Mesendoderm (in vitro differentiated cells): Measurements from ENCODE around the gene RBM47.
A peak's percentile ranks its signal among the peaks of the same experiment; 100 is the strongest.
"Not testable (repeated sequence)": the region's sequence is repeated elsewhere in the genome, so short reads cannot be mapped to it uniquely, and the experiment has no call there.

Source experiments
- DNase-seq: peaks from one replicate; pipeline ENCODE4 v3.0.0; 2013
- H2AK5ac ChIP-seq: 2 replicates; pipeline ENCODE4 v1.6.1; 2013; ENCODE audit warnings: low read length, inconsistent platforms
- H2BK120ac ChIP-seq: 2 replicates; pipeline ENCODE4 v1.6.1; 2013; ENCODE audit warnings: low read depth, mild to moderate bottlenecking, low read length, moderate library complexity, mixed read lengths
- H2BK15ac ChIP-seq: replicated peaks from 2 replicates; pipeline ENCODE4 v1.6.1; 2013; ENCODE audit warnings: low read depth, mild to moderate bottlenecking, moderate library complexity
- H2BK5ac ChIP-seq: 2 replicates; pipeline ENCODE4 v1.6.1; 2013; ENCODE audit warnings: low read length, inconsistent platforms
- H3K18ac ChIP-seq: 2 replicates; pipeline ENCODE4 v1.6.1; 2013; ENCODE audit warnings: mild to moderate bottlenecking, low read length, mixed read lengths
- H3K23ac ChIP-seq: one replicate; pipeline ENCODE4 v1.6.1; 2013; ENCODE audit warnings: low read length
- H3K27ac ChIP-seq: 2 replicates; pipeline ENCODE4 v1.5.1; 2013; ENCODE audit warnings: low read depth, mild to moderate bottlenecking, inconsistent platforms, low read length, moderate library complexity
- H3K27me3 ChIP-seq: 2 replicates; pipeline ENCODE4 v1.6.1; 2013; ENCODE audit warnings: low read length, control low read depth, mild to moderate bottlenecking, inconsistent platforms; ENCODE audit not compliant: insufficient read depth, poor library complexity
- H3K36me3 ChIP-seq: 2 replicates; pipeline ENCODE4 v1.6.1; 2013; ENCODE audit warnings: low read length, inconsistent platforms; ENCODE audit not compliant: control insufficient read depth, insufficient read depth
- H3K4ac ChIP-seq: one replicate; pipeline ENCODE4 v1.6.1; 2013; ENCODE audit warnings: low read depth, mild to moderate bottlenecking, low read length, moderate library complexity
- H3K4me1 ChIP-seq: 2 replicates; pipeline ENCODE4 v1.6.1; 2013; ENCODE audit warnings: low read depth, low read length, inconsistent platforms; ENCODE audit not compliant: control insufficient read depth
- H3K4me2 ChIP-seq: 2 replicates; pipeline ENCODE4 v1.6.1; 2013; ENCODE audit warnings: low read length
- H3K4me3 ChIP-seq: 2 replicates; pipeline ENCODE4 v1.5.1; 2013; ENCODE audit warnings: mild to moderate bottlenecking, low read length
- H3K56ac ChIP-seq: one replicate; pipeline ENCODE4 v1.6.1; 2013; ENCODE audit warnings: low read length
- H3K79me1 ChIP-seq: 2 replicates; pipeline ENCODE4 v1.6.1; 2013; ENCODE audit warnings: low read length, inconsistent platforms
- H3K79me2 ChIP-seq: 2 replicates; pipeline ENCODE4 v1.6.1; 2013; ENCODE audit warnings: mild to moderate bottlenecking, low read length; ENCODE audit not compliant: control insufficient read depth, insufficient read depth
- H3K9ac ChIP-seq: 2 replicates; pipeline ENCODE4 v1.6.1; 2013; ENCODE audit warnings: low read length, inconsistent platforms
- H4K5ac ChIP-seq: one replicate; pipeline ENCODE4 v1.6.1; 2013; ENCODE audit warnings: low read length
- H4K8ac ChIP-seq: one replicate; pipeline ENCODE4 v1.6.1; 2013; ENCODE audit warnings: low read depth, mild to moderate bottlenecking, control low read depth, low read length, moderate library complexity
- WGBS: extraction: QIAGEN DNeasy Blood & Tissue Kit; methylation state at CpG from one replicate; pipeline ENCODE4 v1.1.7; 2013; ENCODE audit warnings: low lambda C conversion rate, missing lambda C conversion rate; ENCODE audit not compliant: insufficient coverage; ENCODE audit errors: extremely low coverage; 5-methylcytosine and 5-hydroxymethylcytosine counted together

The RBM47 gene

GRCh38 chr4:40395166-40395900 lies 234.3 kb downstream of the RBM47 start:
- Histone ChIP-seq H3K79me2 (no peaks in the 10 kb centered on the region), H3K4ac (no peak overlapping the region), H3K18ac (no peak overlapping the region), H2BK15ac (no peak overlapping the region), H4K5ac (no peak overlapping the region), H3K27me3 (no peaks in the 10 kb centered on the region), H2BK120ac (no peak overlapping the region), H3K23ac (no peak overlapping the region), H3K79me1 (no peaks in the 10 kb centered on the region), H2AK5ac (no peak overlapping the region), H3K9ac (no peak overlapping the region), H3K36me3 (no peaks in the 10 kb centered on the region), H3K4me3 (no peak overlapping the region), H3K56ac (no peak overlapping the region), H3K4me2 (no peak overlapping the region), H2BK5ac (no peak overlapping the region), H3K27ac (no peak overlapping the region), H4K8ac (no peak overlapping the region), H3K4me1 (no peaks in the 10 kb centered on the region)
- WGBS = no CpG with 5 or more reads among the region's 4 CpGs
- no peak for DNase-seq

DNA sequence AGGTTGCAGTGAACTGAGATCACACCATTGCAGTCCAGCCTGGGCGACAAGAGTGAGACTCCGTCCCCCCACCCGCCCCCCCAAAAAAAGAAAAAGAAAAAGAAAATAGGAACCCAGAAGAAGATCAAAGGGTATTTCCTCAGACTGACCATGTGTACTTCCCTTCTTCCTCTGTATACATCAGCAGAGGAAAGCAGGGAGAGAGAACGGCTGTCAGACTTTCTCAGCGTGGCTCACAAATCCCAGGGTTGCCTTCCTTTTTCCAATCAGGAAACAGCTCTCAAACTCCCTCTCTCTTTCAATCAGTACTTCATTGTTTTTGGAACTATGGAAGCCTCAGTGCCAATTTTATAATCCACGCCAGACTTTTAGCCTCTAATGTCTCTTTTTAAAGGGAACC lies 235.4 kb downstream of the RBM47 start:
- Histone ChIP-seq H2BK5ac (no peak overlapping the region), H3K79me2 (no peaks in the 10 kb centered on the region), H3K23ac (no peak overlapping the region), H3K79me1 (no peaks in the 10 kb centered on the region), H3K56ac (no peak overlapping the region), H3K4me3 (no peak overlapping the region), H4K5ac (no peak overlapping the region), H3K27ac (no peak overlapping the region), H2BK120ac (no peak overlapping the region), H3K9ac (no peak overlapping the region), H3K27me3 (no peaks in the 10 kb centered on the region), H2AK5ac (no peak overlapping the region), H4K8ac (no peak overlapping the region), H3K36me3 (no peaks in the 10 kb centered on the region), H3K4ac (no peak overlapping the region), H3K18ac (no peak overlapping the region), H3K4me2 (no peak overlapping the region), H2BK15ac (no peak overlapping the region), H3K4me1 (no peaks in the 10 kb centered on the region)
- no CpG with 5 or more reads among the region's 6 CpGs for WGBS
- no peak for DNase-seq

- not testable (repeated sequence) for H3K23ac ChIP-seq, H3K4ac ChIP-seq, H2BK15ac ChIP-seq, H3K27ac ChIP-seq, H2BK120ac ChIP-seq, H4K5ac ChIP-seq, H3K18ac ChIP-seq, H3K79me2 ChIP-seq, H2BK5ac ChIP-seq, H3K4me3 ChIP-seq, H3K36me3 ChIP-seq, H3K79me1 ChIP-seq, H3K4me2 ChIP-seq, H4K8ac ChIP-seq, H3K27me3 ChIP-seq, DNase-seq, H3K56ac ChIP-seq, H3K9ac ChIP-seq, H3K4me1 ChIP-seq, H2AK5ac ChIP-seq
- no CpG with 5 or more reads among the region's 9 CpGs for WGBS
These were observed 237.4 kb downstream of the RBM47 start for GRCh38 chr4:40392241-40392640.

- no peak for DNase-seq
- Histone ChIP-seq H3K9ac (no peak overlapping the region), H4K8ac (no peak overlapping the region), H2BK5ac (no peak overlapping the region), H3K27ac (no peak overlapping the region), H3K27me3 (no peaks in the 10 kb centered on the region), H2AK5ac (no peak overlapping the region), H3K79me2 (no peaks in the 10 kb centered on the region), H3K4me3 (no peak overlapping the region), H3K4me2 (no peak overlapping the region), H3K56ac (no peak overlapping the region), H3K4ac (no peak overlapping the region), H4K5ac (no peak overlapping the region), H2BK15ac (no peak overlapping the region), H2BK120ac (no peak overlapping the region), H3K4me1 (no peaks in the 10 kb centered on the region), H3K18ac (no peak overlapping the region), H3K23ac (no peak overlapping the region), H3K79me1 (no peaks in the 10 kb centered on the region), H3K36me3 (no peaks in the 10 kb centered on the region)
- WGBS = no CpG with 5 or more reads among the region's 4 CpGs
These were observed 239.7 kb downstream of the RBM47 start for GRCh38 chr4:40389986-40390385.

DNA sequence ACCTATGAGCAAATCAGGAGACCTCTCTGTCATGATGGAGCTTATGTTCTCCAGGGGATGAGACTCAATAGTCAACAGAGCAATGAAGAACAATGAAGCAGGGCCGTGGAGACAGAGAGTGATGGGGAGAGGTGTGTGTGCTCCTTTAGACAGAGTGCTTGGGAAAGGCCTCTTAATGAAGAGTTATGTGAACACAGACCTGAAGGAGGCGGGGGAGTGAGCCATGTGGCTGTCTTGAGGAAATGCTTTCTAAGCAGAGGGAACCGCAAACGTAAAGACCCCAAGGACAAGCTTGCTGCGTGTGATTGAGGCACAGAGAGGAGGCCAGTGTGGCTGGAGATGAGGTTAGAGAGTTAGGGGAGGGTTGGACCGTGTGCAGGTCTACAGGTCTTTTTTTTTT lies 241.4 kb downstream of the RBM47 start:
- H2BK5ac ChIP-seq = no peak overlapping the region
- no peak overlapping the region for H3K9ac ChIP-seq
- H3K27ac ChIP-seq = no peak overlapping the region
- H3K18ac ChIP-seq = no peak overlapping the region
- H3K56ac ChIP-seq = peak overlapping the region; percentile 65
- no peaks in the 10 kb centered on the region for H3K36me3 ChIP-seq
- no peak overlapping the region for H4K5ac ChIP-seq
- no peak overlapping the region for H3K23ac ChIP-seq
- no peak overlapping the region for H4K8ac ChIP-seq
- H3K4me2 ChIP-seq = no peak overlapping the region
- H2BK15ac ChIP-seq = no peak overlapping the region
- no peak overlapping the region for H3K4me3 ChIP-seq
- WGBS = no CpG with 5 or more reads among the region's 6 CpGs
- H2BK120ac ChIP-seq = no peak overlapping the region
- no peak overlapping the region for H3K4ac ChIP-seq
- peak; percentile 58 for DNase-seq
- H3K79me2 ChIP-seq = no peaks in the 10 kb centered on the region
- no peaks in the 10 kb centered on the region for H3K4me1 ChIP-seq
- no peaks in the 10 kb centered on the region for H3K27me3 ChIP-seq
- H2AK5ac ChIP-seq = no peak overlapping the region
- no peaks in the 10 kb centered on the region for H3K79me1 ChIP-seq

GRCh38 chr4:40380647-40381046 lies 249.0 kb downstream of the RBM47 start:
- no peak overlapping the region for H3K56ac ChIP-seq
- no CpG with 5 or more reads among the region's 5 CpGs for WGBS

More at GRCh38 chr4:40380647-40381046, 249.0 kb downstream of the RBM47 start:
- DNase-seq = no peak
- H3K23ac ChIP-seq = no peak overlapping the region
- H3K9ac ChIP-seq = no peak overlapping the region
- H2BK15ac ChIP-seq = no peak overlapping the region
- H4K5ac ChIP-seq = no peak overlapping the region
- H3K4ac ChIP-seq = no peak overlapping the region
- no peak overlapping the region for H3K27ac ChIP-seq
- H3K79me2 ChIP-seq = no peaks in the 10 kb centered on the region
- H3K36me3 ChIP-seq = no peaks in the 10 kb centered on the region
- H2BK5ac ChIP-seq = no peak overlapping the region
- H3K4me3 ChIP-seq = no peak overlapping the region
- H3K18ac ChIP-seq = no peak overlapping the region
- no peak overlapping the region for H4K8ac ChIP-seq
- no peak overlapping the region for H3K4me2 ChIP-seq
- no peak overlapping the region for H2BK120ac ChIP-seq
- no peaks in the 10 kb centered on the region for H3K4me1 ChIP-seq
- H3K79me1 ChIP-seq = no peaks in the 10 kb centered on the region
- H2AK5ac ChIP-seq = no peak overlapping the region
- H3K27me3 ChIP-seq = no peaks in the 10 kb centered on the region
